HG03378 (cell line): ENCODE results near the gene PPP1R37.

Source experiments
- ATAC-seq: cut with Tn5 transposase; IDR thresholded peaks from one replicate; pipeline ENCODE4 v1.9.1; 2021; ENCODE audit warnings: mild to moderate bottlenecking, moderate library complexity; ENCODE audit not compliant: unreplicated experiment

Gene PPP1R37

DNA sequence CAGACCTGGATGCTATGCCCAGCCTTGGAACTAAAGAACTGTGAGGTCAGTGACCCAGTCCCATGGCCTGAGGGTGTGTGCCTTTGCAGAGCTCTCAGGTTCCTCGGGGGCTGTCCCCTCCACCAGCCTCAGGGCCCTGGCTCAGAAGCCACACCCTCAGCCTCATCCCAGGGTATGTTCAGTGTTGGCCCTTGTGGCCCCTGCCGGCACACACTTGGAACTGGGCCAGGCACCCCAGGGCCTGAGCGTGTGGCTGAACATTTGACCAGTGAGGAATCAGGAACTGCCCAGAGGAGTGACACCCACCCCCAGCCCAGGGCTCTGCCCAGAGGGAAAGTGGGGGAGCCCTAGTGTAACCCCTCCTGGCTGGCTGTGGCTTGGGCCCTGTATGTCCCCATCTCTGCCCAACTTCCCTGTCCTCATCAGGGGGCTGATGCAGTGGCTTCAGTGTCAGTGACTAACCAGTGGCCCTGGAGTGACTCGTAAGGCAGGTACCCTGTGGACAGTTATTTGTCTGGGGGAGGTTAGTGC lies 57.8 kb downstream of the PPP1R37 start:
- ATAC-seq = no peak

DNA sequence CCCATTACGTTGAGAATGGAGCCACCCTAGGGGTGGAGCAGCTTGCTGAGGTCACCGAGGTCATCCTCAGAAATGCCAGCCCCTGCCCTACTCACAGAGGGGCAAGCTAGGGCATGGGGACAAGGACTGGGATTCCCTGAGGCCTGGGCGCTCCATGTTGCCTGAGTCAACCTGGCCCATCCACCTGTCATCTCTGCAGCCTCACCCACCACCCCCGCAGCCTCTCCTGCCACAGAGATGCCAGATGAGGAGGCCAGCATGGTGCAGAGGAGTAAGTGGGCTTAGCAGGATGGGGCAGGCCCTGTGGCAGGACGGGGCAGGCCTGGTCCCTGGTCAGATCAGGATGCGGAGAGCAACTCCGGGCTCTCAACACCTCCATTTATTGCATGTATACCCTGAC lies 58.3 kb downstream of the PPP1R37 start:
- ATAC-seq = no peak

DNA sequence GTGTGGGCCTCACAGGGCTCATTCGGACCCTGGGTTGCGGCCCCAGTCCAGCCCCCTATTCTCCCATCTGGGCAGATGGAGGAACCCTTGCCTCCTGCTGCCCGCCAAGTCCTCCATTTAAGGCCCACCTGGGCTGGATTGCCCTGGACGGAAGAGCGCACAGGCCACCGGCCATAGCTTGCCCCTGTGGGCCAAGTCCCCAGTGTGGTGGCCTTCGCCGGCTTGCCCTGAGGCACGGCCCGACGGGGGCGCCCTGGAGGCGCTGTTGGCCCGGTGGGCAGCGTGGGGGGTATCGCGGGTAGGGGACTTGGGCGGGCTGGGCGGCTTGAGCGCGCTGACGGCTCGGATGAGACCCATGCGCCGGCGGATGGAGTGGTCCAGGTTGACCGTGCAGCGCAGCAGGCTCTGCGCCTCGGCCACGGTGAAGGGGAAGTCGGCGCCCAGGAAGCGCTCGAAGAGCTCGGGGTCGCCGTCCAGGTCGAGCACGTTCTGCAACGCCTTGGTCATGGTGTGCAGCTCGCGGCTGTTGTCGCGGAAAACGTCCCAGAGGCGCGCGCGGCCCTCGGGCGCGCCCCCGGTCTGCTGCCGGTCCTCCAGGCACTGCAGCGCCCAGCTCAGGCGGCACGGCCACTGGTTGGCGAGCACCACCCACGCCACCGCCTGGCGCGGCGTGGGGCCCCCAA lies 59.0 kb downstream of the PPP1R37 start:
- ATAC-seq = no peak

DNA sequence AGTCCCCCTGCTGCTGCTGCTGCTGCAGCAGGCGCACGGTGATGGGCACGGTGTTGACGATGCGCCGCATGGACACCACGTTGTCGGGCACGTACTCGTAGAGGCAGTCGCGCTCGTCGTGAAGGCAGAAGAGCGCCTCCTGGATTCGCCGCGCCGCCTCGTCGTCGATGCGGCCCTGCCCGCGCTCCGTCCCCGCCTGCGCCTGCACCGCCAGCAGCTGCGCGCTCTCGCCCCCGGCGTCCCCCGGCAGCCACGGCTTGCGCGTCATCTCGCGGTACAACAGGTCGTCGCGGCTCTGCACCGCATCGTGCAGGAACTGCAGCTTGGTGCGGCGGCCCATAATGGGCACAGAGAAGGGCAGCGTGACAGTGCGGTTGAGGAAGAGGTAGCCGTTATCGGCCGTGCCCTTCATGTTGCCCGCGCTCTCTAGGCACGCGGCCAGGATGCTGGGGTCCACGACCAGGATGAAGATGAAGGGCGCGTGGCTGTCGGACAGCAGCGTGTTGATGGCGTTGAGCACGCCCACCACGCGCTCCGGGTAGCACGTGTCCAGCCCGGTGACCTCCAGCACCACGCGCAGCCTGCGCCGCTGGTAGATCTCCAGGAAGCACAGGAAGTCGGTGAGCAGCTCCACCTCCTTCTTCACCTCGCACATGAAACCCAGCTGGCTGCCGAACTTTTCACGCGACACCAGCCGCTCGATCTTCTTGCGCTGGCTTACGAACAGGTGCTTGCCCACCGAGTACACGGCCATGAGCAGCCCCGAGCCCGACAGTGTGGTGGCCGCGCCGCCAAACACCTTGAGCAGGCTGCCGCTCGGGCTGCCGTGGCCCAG lies 59.7 kb downstream of the PPP1R37 start:
- no peak for ATAC-seq

- ATAC-seq = no peak
Measured at GRCh38 chr19:45153339-45154063, 60.5 kb downstream of the PPP1R37 start.

DNA sequence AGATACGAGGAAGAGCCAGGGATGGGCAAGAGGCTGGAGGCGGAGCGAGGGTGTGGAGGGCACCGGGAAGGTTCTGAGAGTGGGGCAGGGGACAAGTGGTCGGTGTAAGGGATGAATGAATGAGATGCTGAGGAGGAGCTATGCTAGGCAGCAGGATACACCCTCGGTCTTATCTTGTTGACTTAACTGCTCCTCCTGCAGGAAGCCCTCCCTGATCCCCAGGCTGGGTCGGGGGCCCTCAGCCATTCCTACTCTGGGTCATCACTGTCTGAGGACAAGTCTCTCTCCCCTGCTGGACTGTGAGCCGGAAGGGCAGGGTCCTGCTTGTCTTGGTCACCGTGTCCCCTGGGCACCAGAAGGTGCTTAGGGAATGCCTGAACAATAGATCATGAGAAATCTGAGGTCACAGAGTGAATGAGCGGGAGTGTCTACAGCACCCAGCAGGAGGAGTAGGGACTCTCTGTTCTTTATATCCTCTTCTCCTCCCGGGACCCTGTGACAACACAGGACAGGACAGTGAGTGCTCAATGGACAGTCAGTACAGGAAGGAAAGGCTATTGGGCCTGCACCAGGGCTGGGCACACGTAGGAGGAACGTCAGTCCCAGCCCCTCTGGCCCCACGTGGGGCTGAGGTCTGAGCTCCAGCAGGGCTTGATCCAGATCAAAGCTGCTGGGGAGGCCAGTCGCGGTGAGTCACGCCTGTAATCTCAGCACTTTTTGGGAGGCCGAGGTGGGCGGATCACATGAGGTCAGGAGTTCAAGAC lies 61.3 kb downstream of the PPP1R37 start:
- ATAC-seq = no peak

- ATAC-seq = no peak
Measured at GRCh38 chr19:45156011-45156630, 63.1 kb downstream of the PPP1R37 start.

DNA sequence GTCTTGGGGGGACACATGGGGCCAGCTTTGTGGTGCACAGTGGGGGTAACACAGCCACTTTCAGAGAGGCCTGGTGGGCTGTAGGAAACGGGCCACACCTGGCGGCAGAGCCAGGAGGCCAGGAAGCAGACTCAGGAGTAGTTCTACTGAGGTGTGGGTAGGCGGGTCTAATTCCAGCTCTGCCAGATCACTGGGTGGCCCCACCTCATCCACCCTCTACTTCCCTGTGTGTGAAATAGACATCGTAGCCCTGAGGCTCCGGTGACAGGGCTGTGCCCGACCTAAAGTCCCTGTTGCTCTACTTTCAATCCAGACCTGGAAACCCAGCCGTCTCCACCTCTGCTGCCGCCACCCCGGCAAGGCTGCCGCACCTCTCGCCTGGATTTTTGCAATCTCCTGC lies 63.8 kb downstream of the PPP1R37 start:
- ATAC-seq = no peak

- ATAC-seq = no peak
Measured at GRCh38 chr19:45158503-45159209, 65.7 kb downstream of the PPP1R37 start.

DNA sequence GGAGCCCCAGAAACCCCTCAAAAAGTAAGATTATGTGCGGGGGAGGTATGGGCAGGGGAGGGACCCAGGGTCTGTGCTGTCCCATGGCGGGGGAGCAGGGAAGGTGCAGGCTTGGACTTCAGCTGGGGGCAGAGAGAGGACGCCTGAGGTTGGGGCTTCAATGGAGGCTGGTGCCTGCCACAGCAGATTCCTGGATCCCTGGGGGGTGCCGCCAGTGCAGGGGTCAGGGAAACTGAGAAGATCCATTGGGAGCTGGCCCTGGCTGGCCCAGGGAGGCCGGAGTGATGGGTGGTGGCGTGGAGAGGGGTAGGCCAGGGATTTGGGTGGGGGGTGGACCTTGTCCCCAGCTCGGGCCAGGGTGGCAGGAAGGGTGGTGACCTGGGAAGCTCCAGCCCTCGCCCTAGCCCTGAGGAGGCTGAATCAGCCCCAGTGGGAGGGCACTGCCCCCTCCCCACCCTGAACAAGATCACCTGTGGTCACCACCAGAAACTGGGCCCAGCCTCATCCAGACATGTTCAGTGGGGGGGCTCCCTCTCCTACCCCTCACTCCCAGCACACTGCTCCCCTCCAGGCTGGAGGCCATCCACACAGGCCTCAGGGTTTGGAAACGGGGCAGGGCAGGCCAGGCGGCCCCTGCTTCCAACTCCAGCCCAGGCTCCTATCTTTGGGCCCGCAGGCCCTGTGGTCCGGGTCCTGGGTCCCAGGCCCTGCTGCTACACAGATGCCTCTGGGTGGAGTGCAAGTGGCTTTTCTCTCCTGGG lies 66.4 kb downstream of the PPP1R37 start:
- no peak for ATAC-seq

DNA sequence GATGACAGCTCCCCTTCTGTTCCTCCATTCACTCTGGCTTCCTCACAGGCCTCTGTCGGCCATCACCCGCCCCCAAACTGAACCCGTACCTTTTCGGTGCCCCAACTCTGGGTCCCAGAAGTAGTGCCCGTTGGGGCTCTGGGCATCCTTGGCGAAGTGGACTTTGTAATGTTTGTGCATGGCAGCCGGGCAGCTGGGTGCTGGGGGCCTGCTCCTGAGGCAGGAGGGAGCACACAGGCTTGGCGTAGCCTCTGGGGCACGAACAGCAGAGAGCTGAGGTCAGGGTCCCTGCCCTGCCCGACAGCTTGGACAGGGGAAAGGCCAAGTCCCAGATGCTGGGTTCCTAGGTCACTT lies 67.0 kb downstream of the PPP1R37 start:
- ATAC-seq = no peak

DNA sequence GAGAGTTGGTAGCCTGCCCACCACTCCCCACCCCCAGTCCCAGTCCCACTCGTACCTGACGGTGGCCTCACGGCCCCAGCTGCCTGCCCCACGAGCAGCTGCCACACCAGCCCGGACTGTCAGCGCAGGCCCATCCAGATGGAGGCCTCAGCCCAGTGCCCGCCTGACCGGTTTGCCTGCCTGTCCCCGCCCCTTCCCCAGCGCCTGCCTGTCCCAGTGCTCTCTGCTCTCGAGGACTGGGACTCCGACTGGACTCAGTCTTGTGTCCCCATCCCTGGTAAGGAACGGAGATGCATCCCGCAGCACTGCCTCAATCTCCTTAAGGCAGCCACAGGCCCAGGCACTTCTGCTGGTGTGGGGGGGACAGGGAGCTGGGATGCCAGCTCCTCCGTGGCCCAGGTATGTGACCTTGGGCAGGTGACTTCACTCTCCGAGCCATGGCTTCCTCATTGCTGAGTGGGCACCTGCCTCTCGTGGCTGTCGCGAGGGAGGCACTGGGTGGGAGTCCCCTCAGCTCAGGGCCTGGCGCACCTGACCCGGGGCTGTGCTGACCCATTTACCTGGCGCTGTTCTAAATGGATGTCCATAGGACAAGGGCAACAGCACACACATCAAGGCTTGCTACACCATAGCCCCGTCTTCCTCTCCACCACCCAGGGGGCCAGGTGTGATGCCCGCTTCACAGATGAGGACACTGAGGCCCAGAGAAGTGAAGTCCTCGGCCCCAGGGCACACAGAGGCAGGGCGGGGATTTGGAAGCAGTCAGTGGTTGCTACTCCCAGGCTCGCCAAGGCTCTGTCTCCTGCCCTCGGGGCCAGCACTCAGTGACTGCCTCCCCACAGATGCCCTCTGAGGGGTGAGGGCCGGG lies 68.1 kb downstream of the PPP1R37 start, which contains the start of gene NKPD1:
Gene NKPD1, minus strand, starts transcription at position 113 of the 868 bp plus-strand sequence. CDS start 832 bp downstream, outside the sequence.
- no peak for ATAC-seq

DNA sequence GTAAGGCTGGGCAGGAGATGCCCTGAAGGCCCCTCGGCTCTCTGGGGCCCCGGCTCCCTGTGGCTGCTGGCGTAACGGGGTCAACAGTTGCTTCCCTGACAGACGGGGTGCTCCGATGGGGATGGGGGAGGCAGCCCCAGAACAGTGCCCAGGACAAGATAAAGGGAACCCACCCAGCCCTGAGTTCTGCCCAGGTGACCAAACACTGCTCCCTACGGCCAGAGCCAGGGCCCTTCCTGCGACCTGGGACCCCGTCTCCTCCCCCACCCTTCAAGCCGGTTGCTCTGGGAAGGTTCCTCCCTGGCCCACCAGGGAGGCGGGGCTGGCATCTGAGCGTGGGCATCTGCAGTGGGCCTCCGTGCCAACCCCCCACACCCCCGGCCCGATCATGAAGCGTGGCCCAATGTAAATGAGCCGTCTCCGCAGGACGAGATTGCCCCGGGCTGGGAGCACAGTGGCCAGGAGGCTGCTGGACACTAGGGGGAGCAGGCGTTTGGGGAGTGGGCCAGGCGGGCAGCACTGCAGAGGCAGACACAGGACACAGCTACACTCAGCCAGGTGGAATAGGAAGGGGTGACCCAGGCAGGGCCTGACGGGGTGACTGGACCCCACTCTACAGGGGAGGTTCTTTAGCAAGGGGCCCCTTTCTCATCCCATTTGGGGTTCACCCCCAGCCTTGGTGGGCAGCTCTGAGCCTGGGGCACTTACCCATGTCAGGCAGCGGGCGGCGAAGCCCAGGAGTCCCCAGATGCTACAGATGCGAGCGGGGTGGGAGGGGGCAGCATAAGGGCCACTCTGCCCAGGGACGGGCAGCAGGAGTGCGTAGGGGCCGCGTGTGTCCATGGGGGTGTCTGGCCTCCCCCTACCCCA lies 69.0 kb downstream of the PPP1R37 start:
- no peak for ATAC-seq

- no peak for ATAC-seq
Measured at GRCh38 chr19:45162608-45163143, 69.7 kb downstream of the PPP1R37 start.

- ATAC-seq = no peak
Measured at GRCh38 chr19:45163156-45163555, 70.2 kb downstream of the PPP1R37 start.

DNA sequence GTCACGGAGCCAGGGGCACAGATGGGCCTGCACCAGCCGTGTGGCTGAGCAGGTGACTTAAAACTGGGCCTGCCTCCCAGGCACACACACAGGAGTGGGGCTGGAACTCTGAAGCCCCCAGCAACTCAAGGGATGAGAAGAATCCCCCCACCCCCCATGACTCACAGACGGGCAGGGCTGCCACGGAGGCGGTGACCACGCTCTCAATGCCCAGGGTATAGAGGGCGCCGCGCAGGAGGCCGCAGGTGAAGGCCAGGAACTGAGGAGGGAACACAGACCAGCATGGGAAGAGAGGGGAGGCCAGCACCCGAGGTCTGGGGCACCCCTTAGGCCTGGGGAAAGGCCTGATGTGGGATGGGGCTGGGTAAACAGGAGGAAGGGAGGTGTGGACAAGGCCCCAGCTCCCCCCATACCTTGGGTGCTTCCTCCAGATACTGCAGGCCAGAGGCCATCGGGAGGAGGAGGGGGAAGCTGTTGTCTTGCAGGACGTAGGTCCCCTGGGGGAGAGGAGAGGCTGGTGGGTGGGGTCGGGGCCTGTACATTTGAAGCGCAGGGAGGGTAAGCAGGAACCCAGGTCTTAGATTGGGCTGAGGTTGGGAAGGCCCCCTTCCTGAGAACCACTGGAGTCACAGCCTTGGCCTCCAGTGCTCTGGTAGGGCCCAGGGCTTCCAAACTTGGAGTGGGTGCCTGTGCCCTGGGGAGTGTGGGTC lies 70.9 kb downstream of the PPP1R37 start:
- no peak for ATAC-seq
